Measurements from ENCODE around the gene BPIFA1.

Gene BPIFA1

GRCh38 chr20:33276303-33277113, 40.7 kb downstream of the BPIFA1 start:
- H3K4me3 ChIP-seq: no peak overlapping the region

DNA sequence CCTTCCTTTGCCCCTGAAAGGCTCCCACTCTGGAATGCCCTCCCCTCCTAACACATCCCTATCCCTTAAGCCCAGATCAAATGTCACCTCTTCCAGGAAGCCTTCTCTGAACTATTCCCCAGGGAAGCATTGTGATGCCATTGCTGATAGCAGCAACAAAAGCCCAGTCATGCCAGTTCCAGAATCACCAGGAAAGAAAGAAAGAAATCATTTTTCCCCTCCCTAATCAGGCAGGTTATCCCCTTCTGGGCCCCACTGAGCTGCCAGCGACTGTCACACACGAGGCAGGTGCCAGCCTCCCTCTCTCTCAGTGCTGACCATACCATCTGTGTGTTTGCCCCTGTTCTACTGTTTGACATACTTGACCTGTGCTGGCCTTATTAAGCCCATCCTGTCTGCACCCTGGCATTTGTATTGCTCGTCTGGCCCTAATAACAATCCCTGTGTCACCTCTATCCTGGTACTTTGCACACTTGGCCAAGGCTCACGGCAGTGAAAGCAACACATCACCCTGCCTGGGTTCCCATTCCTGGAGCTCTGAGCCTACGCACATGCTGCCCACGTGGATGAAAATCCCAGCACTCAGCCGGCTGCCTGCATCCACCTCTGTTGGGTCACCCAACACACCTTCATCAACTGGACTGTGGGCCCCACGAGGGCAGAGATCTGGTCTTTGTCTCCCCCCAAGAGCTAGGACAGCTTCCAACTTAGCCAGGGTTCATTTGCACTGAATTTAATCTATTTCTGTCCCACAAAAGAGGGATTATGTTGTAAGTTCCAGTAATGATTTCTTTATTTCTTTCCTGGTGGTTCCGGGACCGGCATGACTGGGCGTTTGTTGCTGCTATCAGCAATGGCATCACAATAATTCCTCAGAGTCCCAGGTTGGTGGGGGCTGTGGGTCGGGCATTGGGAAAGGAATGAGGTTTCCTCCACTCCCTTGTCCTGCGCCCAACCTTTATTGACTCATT, 42.0 kb downstream of the BPIFA1 start:
- no peak overlapping the region for H3K4me3 ChIP-seq
- H3K27ac ChIP-seq: no peak overlapping the region

More at GRCh38 chr20:33276303-33277113, 40.7 kb downstream of the BPIFA1 start:
- no peak overlapping the region for H3K27ac ChIP-seq

DNA sequence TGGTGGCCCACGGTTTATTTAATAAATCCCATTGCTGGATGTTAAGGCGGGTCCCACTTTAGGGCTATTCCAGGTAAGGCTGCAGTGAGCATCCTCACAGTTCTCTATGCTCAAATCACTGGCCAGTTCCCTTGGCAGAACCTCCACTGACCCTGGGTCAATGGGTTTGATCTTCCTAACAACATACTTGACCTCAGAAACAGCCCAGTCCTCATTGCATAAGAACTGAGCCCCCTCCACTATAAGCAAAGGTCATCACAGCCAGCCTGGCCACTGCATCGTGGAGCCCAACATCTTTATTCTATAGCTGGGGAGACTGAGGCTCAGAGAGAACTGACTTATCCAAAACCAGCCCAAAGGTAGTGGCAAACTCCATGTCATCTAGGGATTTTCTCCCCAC, 42.9 kb downstream of the BPIFA1 start:
- no peak overlapping the region for H3K4me3 ChIP-seq
- no peak overlapping the region for H3K27ac ChIP-seq

DNA sequence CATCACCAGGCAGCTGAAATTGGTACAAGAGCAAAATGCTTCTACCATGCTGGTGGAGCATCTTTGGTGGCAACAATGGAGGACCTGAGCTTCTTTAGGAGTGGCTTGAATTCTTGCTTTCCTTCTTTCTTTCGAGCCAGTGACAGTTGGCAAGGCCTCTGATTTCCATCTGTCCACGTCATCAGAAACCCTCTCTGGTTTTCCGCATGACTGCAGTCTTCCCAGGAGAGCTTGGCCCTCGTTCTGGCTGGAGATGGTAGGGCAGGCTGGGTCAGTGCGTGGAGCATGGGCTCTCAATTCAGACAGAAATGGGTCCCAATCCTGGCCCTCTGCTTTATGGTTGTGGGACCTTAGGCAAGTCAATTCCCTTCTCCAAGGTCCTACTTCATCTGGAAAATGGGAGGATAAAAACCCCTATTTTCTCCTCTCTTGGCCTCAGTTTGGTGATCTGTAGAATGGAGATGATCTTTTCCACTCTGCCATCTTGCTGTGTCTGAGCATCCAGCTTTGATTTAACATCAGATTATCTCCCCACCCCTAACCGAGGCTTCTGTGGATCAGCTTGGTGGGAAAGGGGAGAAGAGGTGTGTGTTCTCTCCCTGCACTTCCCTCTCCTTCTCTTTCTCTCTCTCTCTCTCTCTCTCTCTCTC, 43.6 kb downstream of the BPIFA1 start:
- Histone ChIP-seq H3K27ac (no peak overlapping the region), H3K4me3 (no peak overlapping the region)

- H3K27ac ChIP-seq: no peak overlapping the region
- H3K4me3 ChIP-seq: no peak overlapping the region
Observed at GRCh38 chr20:33280000-33280680, 44.3 kb downstream of the BPIFA1 start.

DNA sequence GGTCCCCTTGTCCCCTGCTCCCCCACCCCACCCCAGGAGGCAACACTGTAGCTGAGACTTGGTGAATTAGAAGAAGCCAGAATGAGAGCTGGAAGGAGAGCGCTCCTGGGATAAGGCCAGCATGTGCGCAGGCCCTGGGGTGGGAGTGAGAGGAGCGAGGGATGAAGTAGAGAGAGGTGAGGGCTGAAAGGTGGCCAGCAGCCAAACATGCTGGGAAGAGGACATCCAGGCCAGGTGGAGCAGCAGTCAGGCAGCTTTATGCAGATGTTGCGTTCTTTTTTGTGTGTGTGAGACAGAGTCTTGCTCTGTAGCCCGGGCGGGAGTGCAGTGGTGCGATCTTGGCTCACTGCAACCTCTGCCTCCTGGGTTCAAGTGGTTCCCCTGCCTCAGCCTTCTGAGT, 45.0 kb downstream of the BPIFA1 start:
- Histone ChIP-seq H3K27ac (no peak overlapping the region), H3K4me3 (no peak overlapping the region)

GRCh38 chr20:33281550-33282146, 45.9 kb downstream of the BPIFA1 start:
- Histone ChIP-seq H3K27ac (no peak overlapping the region), H3K4me3 (no peak overlapping the region)

GRCh38 chr20:33282196-33282934, 46.6 kb downstream of the BPIFA1 start:
- no peak overlapping the region for H3K27ac ChIP-seq
- no peak overlapping the region for H3K4me3 ChIP-seq

- Histone ChIP-seq H3K4me3 (no peak within 1 kb of the TSS), H3K27ac (no peak within 1 kb of the TSS)
Observed at GRCh38 chr20:33282991-33283555, 47.3 kb downstream of the BPIFA1 start, which contains the start of gene BPIFB1. Gene BPIFB1 (plus strand): TSS chr20:33283214. CDS start chr20:33286074, 2,860 bp downstream.

- no peak overlapping the region for H3K4me3 ChIP-seq
- no peak overlapping the region for H3K27ac ChIP-seq
Observed at GRCh38 chr20:33284284-33284683, 48.5 kb downstream of the BPIFA1 start.

- H3K4me3 ChIP-seq: no peak overlapping the region
- no peak overlapping the region for H3K27ac ChIP-seq
Observed at GRCh38 chr20:33284937-33285336, 49.1 kb downstream of the BPIFA1 start.

DNA sequence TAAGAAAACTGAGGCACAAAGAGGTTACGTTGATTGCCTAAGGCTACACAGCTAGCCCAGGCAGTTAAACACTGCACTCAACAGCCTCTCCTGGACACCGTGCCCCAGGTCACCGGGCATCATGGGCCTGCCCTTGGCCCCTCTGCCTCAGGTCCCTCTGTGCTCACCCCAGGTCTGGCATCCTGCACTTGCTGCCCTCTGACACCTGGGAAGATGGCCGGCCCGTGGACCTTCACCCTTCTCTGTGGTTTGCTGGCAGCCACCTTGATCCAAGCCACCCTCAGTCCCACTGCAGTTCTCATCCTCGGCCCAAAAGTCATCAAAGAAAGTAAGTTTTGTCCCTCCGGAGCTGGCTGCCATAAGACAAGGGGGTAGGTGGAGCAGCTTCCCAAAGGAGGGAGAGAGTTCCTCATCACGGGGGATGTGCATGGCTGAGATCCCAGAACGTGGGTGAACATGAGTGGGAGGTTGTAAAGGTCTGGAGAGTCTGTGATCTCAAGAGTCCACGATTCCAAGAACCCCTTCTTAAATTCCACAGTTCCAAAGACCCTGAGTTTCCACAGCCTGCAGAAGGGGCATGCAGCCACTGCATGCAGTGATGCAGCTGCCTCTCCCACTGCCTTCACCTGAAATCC, 50.2 kb downstream of the BPIFA1 start:
- Histone ChIP-seq H3K27ac (no peak overlapping the region), H3K4me3 (no peak overlapping the region)

- Histone ChIP-seq H3K4me3 (no peak overlapping the region), H3K27ac (no peak overlapping the region)
Observed at GRCh38 chr20:33287884-33288283, 52.1 kb downstream of the BPIFA1 start.

DNA sequence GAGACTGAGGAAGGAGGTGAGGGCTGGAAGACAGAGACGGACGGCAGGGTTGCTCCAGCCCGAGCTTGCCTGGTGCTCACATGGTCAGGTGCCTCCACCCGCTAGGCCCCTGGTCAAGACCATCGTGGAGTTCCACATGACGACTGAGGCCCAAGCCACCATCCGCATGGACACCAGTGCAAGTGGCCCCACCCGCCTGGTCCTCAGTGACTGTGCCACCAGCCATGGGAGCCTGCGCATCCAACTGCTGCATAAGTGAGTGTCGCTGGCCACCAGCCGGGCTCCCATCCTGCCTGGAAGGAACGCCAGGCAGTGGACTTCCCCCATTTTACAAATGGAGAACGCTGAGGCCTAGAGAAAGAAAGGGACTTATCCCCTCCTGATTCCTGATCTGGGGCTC, 55.1 kb downstream of the BPIFA1 start:
- Histone ChIP-seq H3K27ac (no peak overlapping the region), H3K4me3 (no peak overlapping the region)

- Histone ChIP-seq H3K27ac (no peak overlapping the region), H3K4me3 (no peak overlapping the region)
Observed at GRCh38 chr20:33291416-33291815, 55.6 kb downstream of the BPIFA1 start.

GRCh38 chr20:33291830-33292355, 56.1 kb downstream of the BPIFA1 start:
- Histone ChIP-seq H3K4me3 (no peak overlapping the region), H3K27ac (no peak overlapping the region)
